IMR-90 (cell line): ENCODE measurements around the gene HSD3B2. TPM values are rescaled to one million over a fixed set of nuclear protein-coding genes. Genes with fewer than 3 reads are reported as not detected.

Experiments
- ATAC-seq: fragments of 200-7000 bp; cut with Tn5 transposase; 2 replicates; pipeline ENCODE4 v1.9.1; 2020; ENCODE audit warnings: low read depth, mild to moderate bottlenecking, moderate library complexity
- BruUV-seq: library from RNA; stranded (reverse); fragments of 400-500 nt; replicated peaks from 2 replicates; lab custom pipeline; 2021; lab: Mats Ljungman, UMichigan
- CTCF ChIA-PET: fragments of 300-600 bp; formaldehyde crosslinking; extraction: SDS; loops from one replicate; lab custom pipeline; 2021; ENCODE audit warnings: antibody characterized with exemption; lab: Yijun Ruan, JAX
- POLR2A ChIA-PET: fragments of 300-600 bp; sonication (Branson Sonifier 250); formaldehyde crosslinking; loops from one replicate; lab custom pipeline; 2022; ENCODE audit warnings: antibody characterized with exemption; ENCODE audit not compliant: unreplicated experiment; lab: Charles Lee
- DNase-seq: peaks from one replicate; pipeline ENCODE4 v3.0.0; 2013
- H2AFZ ChIP-seq: replicated peaks from 2 replicates; pipeline ENCODE3; 2013; ENCODE audit warnings: low read length, mild to moderate bottlenecking; ENCODE audit not compliant: poor library complexity
- H2AK5ac ChIP-seq: 2 replicates; pipeline ENCODE4 v1.6.1; 2013; ENCODE audit warnings: low read depth, low read length, inconsistent platforms
- H2AK9ac ChIP-seq: replicated peaks from 2 replicates; pipeline ENCODE3; 2013; ENCODE audit warnings: mild to moderate bottlenecking, low read depth, low read length, moderate library complexity; ENCODE audit not compliant: poor library complexity
- H2BK120ac ChIP-seq: 2 replicates; pipeline ENCODE4 v1.6.1; 2013; ENCODE audit warnings: low read depth, low read length, inconsistent platforms
- H2BK15ac ChIP-seq: 3 replicates; pipeline ENCODE4 v1.6.1; 2013; ENCODE audit warnings: low read depth, low read length, inconsistent platforms
- H2BK20ac ChIP-seq: 2 replicates; pipeline ENCODE4 v1.6.1; 2013; ENCODE audit warnings: low read depth, mild to moderate bottlenecking, inconsistent platforms, low read length, moderate library complexity
- H2BK5ac ChIP-seq: 2 replicates; pipeline ENCODE4 v1.6.1; 2013; ENCODE audit warnings: mild to moderate bottlenecking, low read depth, low read length, inconsistent platforms; ENCODE audit not compliant: poor library complexity, severe bottlenecking
- H3K14ac ChIP-seq: replicated peaks from 2 replicates; pipeline ENCODE4 v1.6.1; 2013; ENCODE audit warnings: low read depth, low read length, inconsistent platforms
- H3K18ac ChIP-seq: 2 replicates; pipeline ENCODE4 v1.6.1; 2013; ENCODE audit warnings: low read depth, low read length, control low read depth
- H3K23ac ChIP-seq: 2 replicates; pipeline ENCODE4 v1.6.1; 2013; ENCODE audit warnings: low read depth, low read length, inconsistent platforms
- H3K27ac ChIP-seq: 2 replicates; pipeline ENCODE4 v1.5.1; 2013; ENCODE audit warnings: mild to moderate bottlenecking, control low read depth, low read length; ENCODE audit not compliant: insufficient read depth
- H3K27me3 ChIP-seq: 2 replicates; pipeline ENCODE4 v1.6.1; 2013; ENCODE audit warnings: low read length; ENCODE audit not compliant: control insufficient read depth, insufficient read depth
- H3K36me3 ChIP-seq: 2 replicates; pipeline ENCODE4 v1.6.1; 2013; ENCODE audit warnings: low read length, mixed read lengths; ENCODE audit not compliant: control insufficient read depth, insufficient read depth
- H3K4ac ChIP-seq: 2 replicates; pipeline ENCODE4 v1.6.1; 2013; ENCODE audit warnings: low read depth, low read length, inconsistent platforms
- H3K4me1 ChIP-seq: 2 replicates; pipeline ENCODE4 v1.6.1; 2013; ENCODE audit warnings: low read length, mixed read lengths; ENCODE audit not compliant: control insufficient read depth, insufficient read depth
- H3K4me2 ChIP-seq: 2 replicates; pipeline ENCODE4 v1.6.1; 2013; ENCODE audit warnings: low read depth, mild to moderate bottlenecking, control low read depth, low read length, moderate library complexity
- H3K4me3 ChIP-seq: 2 replicates; pipeline ENCODE4 v1.5.1; 2013; ENCODE audit warnings: low read depth, mild to moderate bottlenecking, control low read depth, low read length, moderate library complexity; ENCODE audit not compliant: insufficient read depth
- H3K56ac ChIP-seq: 2 replicates; pipeline ENCODE4 v1.6.1; 2013; ENCODE audit warnings: low read length, inconsistent platforms; ENCODE audit not compliant: insufficient read depth; ENCODE audit errors: extremely low read depth
- H3K79me1 ChIP-seq, 2 experiments: 2 replicates each; pipeline ENCODE4 v1.6.1; 2013; ENCODE audit warnings: low read length in 2 of 2, inconsistent platforms in 1 of 2, low read depth in 1 of 2
- H3K9ac ChIP-seq: 2 replicates; pipeline ENCODE4 v1.6.1; 2013; ENCODE audit warnings: low read depth, low read length, control low read depth
- H3K9me1 ChIP-seq: 2 replicates; pipeline ENCODE4 v1.6.1; 2013; ENCODE audit warnings: low read length, inconsistent platforms; ENCODE audit not compliant: insufficient read depth
- H3K9me3 ChIP-seq: 2 replicates; pipeline ENCODE4 v1.6.1; 2013; ENCODE audit warnings: low read length; ENCODE audit not compliant: control insufficient read depth, insufficient read depth
- H4K20me1 ChIP-seq: 2 replicates; pipeline ENCODE4 v1.6.1; 2013; ENCODE audit warnings: low read length, inconsistent platforms; ENCODE audit not compliant: insufficient read depth
- H4K5ac ChIP-seq: 2 replicates; pipeline ENCODE4 v1.6.1; 2013; ENCODE audit warnings: mild to moderate bottlenecking, low read depth, low read length, control low read depth
- H4K8ac ChIP-seq, 2 experiments: 2 replicates each; pipeline ENCODE4 v1.6.1; 2013; ENCODE audit warnings: low read depth in 2 of 2, low read length in 2 of 2, control low read depth in 1 of 2, inconsistent platforms in 1 of 2
- H4K91ac ChIP-seq: 2 replicates; pipeline ENCODE4 v1.6.1; 2013; ENCODE audit warnings: low read depth, low read length, inconsistent platforms; ENCODE audit not compliant: insufficient read depth
- SMC3 ChIP-seq: fragments of 150-350 bp; IDR thresholded peaks from 2 replicates; pipeline ENCODE4 v1.6.1; 2016; ENCODE audit warnings: low read depth, mild to moderate bottlenecking, antibody characterized with exemption, low read length, moderate library complexity
- WGBS, 2 experiments: methylation state at CpG; one replicate each; pipeline versions ENCODE4 v1.1.5 to v1.1.7; 2013; ENCODE audit warnings: missing lambda C conversion rate in 2 of 2; ENCODE audit not compliant: insufficient read length in 1 of 2; ENCODE audit errors: extremely low coverage in 2 of 2; 5-methylcytosine and 5-hydroxymethylcytosine counted together
- dilution Hi-C: fragments of 300-500 bp; cut with HindIII; formaldehyde crosslinking; loops from one replicate; pipeline ENCODE4 v1.14.3; 2018; ENCODE audit warnings: low sequenced_read_pairs; ENCODE audit not compliant: unreplicated experiment
- in situ Hi-C: fragments of 300-500 bp; cut with MboI; formaldehyde crosslinking; loops from 3 replicates; pipeline ENCODE4 v1.14.3; 2019; ENCODE audit warnings: low sequenced_read_pairs, inconsistent platforms, mixed read lengths
- intact Hi-C: fragments of 100-400 bp; cut with micrococcal nuclease; formaldehyde crosslinking; loops from 2 replicates; pipeline ENCODE4 v1.10.0; 2022
- polyA plus RNA-seq, 3 experiments: library from polyadenylated mRNA; depleted of rRNA; stranded (reverse); fragments of >200 nt; gene quantifications; 2 replicates each; pipeline ENCODE4 v1.2.3, GENCODE V29; 2012; ENCODE audit warnings: low replicate concordance in 1 of 3
- total RNA-seq: library from RNA; depleted of rRNA; stranded (reverse); fragments of >200 nt; gene quantifications from 2 replicates; pipeline ENCODE4 v1.2.3, GENCODE V29; 2012

The HSD3B2 gene
- total and polyA plus RNA-seq, 2 of the 4 experiments (the other 2 are of a cell fraction), result not detected

DNA sequence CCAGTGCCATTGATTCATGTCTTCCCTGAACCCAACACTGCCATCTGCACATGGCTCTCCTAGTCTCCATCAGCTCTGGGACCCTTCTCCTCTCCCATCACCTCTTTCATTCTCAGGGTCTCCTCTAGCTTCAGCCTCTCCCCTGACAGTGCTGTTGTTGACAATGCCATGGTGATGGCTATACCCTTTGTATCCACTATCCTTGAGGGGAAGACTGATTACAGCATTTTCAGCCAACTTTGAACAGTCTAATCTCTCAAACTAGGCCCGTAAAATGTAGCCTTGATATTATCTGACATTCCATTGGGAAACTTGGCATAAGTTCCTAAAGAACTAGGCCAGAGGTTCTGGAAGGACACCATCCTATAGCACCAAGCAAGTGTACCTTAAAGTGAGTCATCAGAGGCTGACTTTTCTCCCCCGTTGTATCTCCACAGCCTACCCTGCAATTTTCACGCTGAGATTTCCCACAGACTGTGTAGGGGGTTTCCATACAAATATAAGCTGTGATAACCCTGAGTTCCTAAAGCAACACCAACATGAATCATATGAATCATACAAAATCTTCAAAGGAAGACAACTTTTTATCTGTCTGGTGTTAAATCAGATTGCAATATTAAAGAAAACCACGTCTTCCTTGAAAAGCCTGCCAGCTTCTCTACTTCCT is 40.6 kb upstream of the HSD3B2 start:
- H3K9me3 ChIP-seq, result no peaks in the 10 kb centered on the region
- H3K23ac ChIP-seq, result no peak overlapping the region
- no peak overlapping the region for H2BK20ac ChIP-seq
- H3K4me3 ChIP-seq, result no peak overlapping the region
- no peak overlapping the region for H4K91ac ChIP-seq
- H3K4me2 ChIP-seq, result no peak overlapping the region
- no peak overlapping the region for H3K14ac ChIP-seq
- H4K5ac ChIP-seq, result no peak overlapping the region
- H3K4me1 ChIP-seq, result no peaks in the 10 kb centered on the region
- no peak overlapping the region for H3K18ac ChIP-seq
- no peak overlapping the region for H3K27ac ChIP-seq
- no peak overlapping the region for H3K4ac ChIP-seq
- no CpG with 5 or more reads among the region's 4 CpGs for WGBS, 2 experiments
- TF ChIP-seq SMC3, result no peak
- dilution Hi-C loops (no loop called here), in situ Hi-C loops (loop anchor here (25.0 kb wide), 1 partner anchor 1212 kb away; no protein-coding TSS in a partner anchor), intact Hi-C loops (no loop called here)
- H2AK5ac ChIP-seq, result no peak overlapping the region
- H2BK120ac ChIP-seq, result no peak overlapping the region
- no peak overlapping the region for H3K56ac ChIP-seq
- POLR2A ChIA-PET, result no interaction called here
- no peak overlapping the region for H4K8ac ChIP-seq
- DNase-seq (no peak), ATAC-seq (no peak)
- no TSS peak for BruUV-seq
- no peaks in the 10 kb centered on the region for H3K9me1 ChIP-seq
- H2AK9ac ChIP-seq, result no peak overlapping the region
- no peak overlapping the region for H3K9ac ChIP-seq
- H3K27me3 ChIP-seq, result no peaks in the 10 kb centered on the region
- H2BK15ac ChIP-seq, result no peak overlapping the region
- no peaks in the 10 kb centered on the region for H3K36me3 ChIP-seq
- no peaks in the 10 kb centered on the region for H4K20me1 ChIP-seq
- no peak overlapping the region for H2BK5ac ChIP-seq
- H3K79me1 ChIP-seq, result no peaks in the 10 kb centered on the region
- H2AFZ ChIP-seq, result no peak overlapping the region
- CTCF ChIA-PET, result no interaction called here
